ENCODE results near the gene BLOC1S1.

DNA sequence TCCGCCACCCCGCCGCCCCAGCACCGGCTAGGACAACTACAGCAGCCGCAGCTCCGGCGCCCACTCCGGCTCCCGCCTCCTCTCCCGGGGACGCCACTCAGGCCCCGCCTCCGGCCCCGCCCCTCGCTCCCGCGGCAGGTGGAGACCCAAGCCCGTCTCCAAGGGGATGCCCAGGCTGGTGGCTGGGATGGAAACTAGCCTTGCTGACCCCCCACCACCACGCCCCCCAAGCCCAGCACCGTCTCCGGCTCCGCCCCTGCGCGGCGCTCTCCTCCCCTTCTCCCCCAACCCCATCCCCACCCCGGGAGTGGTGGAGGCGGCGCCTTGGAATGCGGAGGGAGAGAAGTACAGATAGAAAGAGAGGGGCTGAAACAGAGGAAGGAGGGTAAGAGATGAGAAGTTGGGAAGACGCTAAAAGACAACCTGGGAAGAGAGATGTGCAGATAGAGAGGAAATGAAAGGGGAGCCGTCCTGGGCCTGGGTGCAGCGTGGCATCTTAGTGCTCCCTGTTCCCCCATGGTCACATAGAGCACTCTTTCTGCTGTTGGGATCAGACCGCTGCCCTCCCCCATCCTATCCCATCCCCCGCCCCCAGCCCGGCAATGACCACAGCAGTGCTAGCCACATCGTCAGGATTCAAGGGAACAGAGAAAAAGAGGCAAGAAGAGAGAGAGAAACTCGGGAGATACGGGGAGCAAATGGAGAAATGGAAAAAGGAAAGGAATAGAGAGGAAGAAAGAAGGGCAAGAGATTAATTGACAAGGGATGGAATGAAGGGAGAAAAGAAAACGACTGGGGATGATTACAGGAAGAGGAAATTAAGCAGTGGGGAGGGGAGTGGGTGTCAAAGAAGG lies 7.8 kb upstream of the BLOC1S1 start, which contains the start of gene ITGA7:
- TF ChIP-seq, protein P1, sequence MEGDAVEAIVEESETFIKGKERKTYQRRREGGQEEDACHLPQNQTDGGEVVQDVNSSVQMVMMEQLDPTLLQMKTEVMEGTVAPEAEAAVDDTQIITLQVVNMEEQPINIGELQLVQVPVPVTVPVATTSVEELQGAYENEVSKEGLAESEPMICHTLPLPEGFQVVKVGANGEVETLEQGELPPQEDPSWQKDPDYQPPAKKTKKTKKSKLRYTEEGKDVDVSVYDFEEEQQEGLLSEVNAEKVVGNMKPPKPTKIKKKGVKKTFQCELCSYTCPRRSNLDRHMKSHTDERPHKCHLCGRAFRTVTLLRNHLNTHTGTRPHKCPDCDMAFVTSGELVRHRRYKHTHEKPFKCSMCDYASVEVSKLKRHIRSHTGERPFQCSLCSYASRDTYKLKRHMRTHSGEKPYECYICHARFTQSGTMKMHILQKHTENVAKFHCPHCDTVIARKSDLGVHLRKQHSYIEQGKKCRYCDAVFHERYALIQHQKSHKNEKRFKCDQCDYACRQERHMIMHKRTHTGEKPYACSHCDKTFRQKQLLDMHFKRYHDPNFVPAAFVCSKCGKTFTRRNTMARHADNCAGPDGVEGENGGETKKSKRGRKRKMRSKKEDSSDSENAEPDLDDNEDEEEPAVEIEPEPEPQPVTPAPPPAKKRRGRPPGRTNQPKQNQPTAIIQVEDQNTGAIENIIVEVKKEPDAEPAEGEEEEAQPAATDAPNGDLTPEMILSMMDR (IDR thresholded peaks at IDR 0.05): no peak
- no peak for TF ChIP-seq POLR2AphosphoS5 (IDR thresholded peaks at IDR 0.05; ENCODE audit: low read depth, low read length)
- TF ChIP-seq TCF7L2 (IDR thresholded peaks at IDR 0.05; ENCODE audit: low read depth, low read length): no peak
- TF ChIP-seq, protein P2, sequence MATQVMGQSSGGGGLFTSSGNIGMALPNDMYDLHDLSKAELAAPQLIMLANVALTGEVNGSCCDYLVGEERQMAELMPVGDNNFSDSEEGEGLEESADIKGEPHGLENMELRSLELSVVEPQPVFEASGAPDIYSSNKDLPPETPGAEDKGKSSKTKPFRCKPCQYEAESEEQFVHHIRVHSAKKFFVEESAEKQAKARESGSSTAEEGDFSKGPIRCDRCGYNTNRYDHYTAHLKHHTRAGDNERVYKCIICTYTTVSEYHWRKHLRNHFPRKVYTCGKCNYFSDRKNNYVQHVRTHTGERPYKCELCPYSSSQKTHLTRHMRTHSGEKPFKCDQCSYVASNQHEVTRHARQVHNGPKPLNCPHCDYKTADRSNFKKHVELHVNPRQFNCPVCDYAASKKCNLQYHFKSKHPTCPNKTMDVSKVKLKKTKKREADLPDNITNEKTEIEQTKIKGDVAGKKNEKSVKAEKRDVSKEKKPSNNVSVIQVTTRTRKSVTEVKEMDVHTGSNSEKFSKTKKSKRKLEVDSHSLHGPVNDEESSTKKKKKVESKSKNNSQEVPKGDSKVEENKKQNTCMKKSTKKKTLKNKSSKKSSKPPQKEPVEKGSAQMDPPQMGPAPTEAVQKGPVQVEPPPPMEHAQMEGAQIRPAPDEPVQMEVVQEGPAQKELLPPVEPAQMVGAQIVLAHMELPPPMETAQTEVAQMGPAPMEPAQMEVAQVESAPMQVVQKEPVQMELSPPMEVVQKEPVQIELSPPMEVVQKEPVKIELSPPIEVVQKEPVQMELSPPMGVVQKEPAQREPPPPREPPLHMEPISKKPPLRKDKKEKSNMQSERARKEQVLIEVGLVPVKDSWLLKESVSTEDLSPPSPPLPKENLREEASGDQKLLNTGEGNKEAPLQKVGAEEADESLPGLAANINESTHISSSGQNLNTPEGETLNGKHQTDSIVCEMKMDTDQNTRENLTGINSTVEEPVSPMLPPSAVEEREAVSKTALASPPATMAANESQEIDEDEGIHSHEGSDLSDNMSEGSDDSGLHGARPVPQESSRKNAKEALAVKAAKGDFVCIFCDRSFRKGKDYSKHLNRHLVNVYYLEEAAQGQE (IDR thresholded peaks at IDR 0.05; ENCODE audit: insufficient read depth in 1 of 2, low read depth in 2 of 2, low read length in 1 of 2): no peak

Measured in Panc1 (cell line).